ENCODE data around the gene TF.

DNA sequence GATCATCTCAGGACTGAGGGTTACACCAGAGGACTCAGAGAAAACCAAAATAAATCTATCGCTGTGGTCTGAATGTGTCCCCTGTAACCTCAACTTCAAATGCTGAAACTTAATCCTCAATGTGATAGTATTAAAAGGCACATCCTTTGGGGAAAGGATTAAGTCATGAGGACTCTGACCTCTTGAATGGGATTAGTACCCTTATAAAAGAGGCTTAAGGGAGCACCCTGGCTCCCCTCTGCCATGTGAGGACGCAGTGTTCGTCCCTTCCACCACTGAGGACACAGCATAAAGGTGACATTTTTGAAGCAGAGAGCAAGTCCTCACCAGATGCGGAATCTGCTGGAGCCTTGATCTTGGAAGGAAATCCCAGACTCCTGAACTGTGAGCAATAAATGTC, 98.9 kb downstream of the TF start:
- TF ChIP-seq, protein P1, sequence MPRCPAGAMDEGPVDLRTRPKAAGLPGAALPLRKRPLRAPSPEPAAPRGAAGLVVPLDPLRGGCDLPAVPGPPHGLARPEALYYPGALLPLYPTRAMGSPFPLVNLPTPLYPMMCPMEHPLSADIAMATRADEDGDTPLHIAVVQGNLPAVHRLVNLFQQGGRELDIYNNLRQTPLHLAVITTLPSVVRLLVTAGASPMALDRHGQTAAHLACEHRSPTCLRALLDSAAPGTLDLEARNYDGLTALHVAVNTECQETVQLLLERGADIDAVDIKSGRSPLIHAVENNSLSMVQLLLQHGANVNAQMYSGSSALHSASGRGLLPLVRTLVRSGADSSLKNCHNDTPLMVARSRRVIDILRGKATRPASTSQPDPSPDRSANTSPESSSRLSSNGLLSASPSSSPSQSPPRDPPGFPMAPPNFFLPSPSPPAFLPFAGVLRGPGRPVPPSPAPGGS (IDR thresholded peaks at IDR 0.05; ENCODE audit: borderline replicate concordance, insufficient read depth, low read depth, low read length, poor library complexity, severe bottlenecking): no peak
- TF ChIP-seq MTA3 (IDR thresholded peaks at IDR 0.05; ENCODE audit: borderline replicate concordance, low read length): no peak
- no peak for TF ChIP-seq POLR2A (IDR thresholded peaks at IDR 0.05; ENCODE audit: low read depth, low read length)
- no peak for TF ChIP-seq CEBPB (IDR thresholded peaks at IDR 0.05; ENCODE audit: borderline replicate concordance in 1 of 2, low read depth in 2 of 2, low read length in 2 of 2)
- TF ChIP-seq, protein P2, sequence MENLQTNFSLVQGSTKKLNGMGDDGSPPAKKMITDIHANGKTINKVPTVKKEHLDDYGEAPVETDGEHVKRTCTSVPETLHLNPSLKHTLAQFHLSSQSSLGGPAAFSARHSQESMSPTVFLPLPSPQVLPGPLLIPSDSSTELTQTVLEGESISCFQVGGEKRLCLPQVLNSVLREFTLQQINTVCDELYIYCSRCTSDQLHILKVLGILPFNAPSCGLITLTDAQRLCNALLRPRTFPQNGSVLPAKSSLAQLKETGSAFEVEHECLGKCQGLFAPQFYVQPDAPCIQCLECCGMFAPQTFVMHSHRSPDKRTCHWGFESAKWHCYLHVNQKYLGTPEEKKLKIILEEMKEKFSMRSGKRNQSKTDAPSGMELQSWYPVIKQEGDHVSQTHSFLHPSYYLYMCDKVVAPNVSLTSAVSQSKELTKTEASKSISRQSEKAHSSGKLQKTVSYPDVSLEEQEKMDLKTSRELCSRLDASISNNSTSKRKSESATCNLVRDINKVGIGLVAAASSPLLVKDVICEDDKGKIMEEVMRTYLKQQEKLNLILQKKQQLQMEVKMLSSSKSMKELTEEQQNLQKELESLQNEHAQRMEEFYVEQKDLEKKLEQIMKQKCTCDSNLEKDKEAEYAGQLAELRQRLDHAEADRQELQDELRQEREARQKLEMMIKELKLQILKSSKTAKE (IDR thresholded peaks at IDR 0.05; ENCODE audit: low read depth, poor library complexity, severe bottlenecking): no peak

Data from GM12878 (cell line).